ENCODE data around the gene PDYN.

The PDYN gene

GRCh38 chr20:1992359-1993110, 1.3 kb downstream of the PDYN start:
- no peak for DNase-seq

GRCh38 chr20:1987826-1988225, 6.0 kb downstream of the PDYN start:
- DNase-seq: no peak

GRCh38 chr20:1983301-1983700, 10.6 kb downstream of the PDYN start:
- no peak for DNase-seq

- DNase-seq: no peak
Measured at GRCh38 chr20:1982686-1983085, 11.2 kb downstream of the PDYN start.

- DNase-seq: no peak
Measured at GRCh38 chr20:1979106-1979778, 14.6 kb downstream of the PDYN start.

GRCh38 chr20:1975291-1975690, 18.6 kb downstream of the PDYN start:
- no peak for DNase-seq

- DNase-seq: no peak
Measured at GRCh38 chr20:1973601-1974440, 20.0 kb downstream of the PDYN start.

- no peak for DNase-seq
Measured at GRCh38 chr20:1971893-1972586, 21.8 kb downstream of the PDYN start.

- no peak for DNase-seq
Measured at GRCh38 chr20:1968964-1969363, 24.9 kb downstream of the PDYN start.

- peak; percentile 35 for DNase-seq
Measured at GRCh38 chr20:1965520-1966351, 28.1 kb downstream of the PDYN start.

- DNase-seq: no peak
Measured at GRCh38 chr20:1964659-1965405, 29.0 kb downstream of the PDYN start.

- no peak for DNase-seq
Measured at GRCh38 chr20:1964061-1964460, 29.8 kb downstream of the PDYN start.

GRCh38 chr20:1961374-1961773, 32.5 kb downstream of the PDYN start:
- no peak for DNase-seq

GRCh38 chr20:1959156-1959555, 34.7 kb downstream of the PDYN start:
- DNase-seq: no peak

- DNase-seq: no peak
Measured at GRCh38 chr20:1958426-1958825, 35.4 kb downstream of the PDYN start.

- no peak for DNase-seq
Measured at GRCh38 chr20:1955217-1955616, 38.6 kb downstream of the PDYN start.

- DNase-seq: no peak
Measured at GRCh38 chr20:1953621-1954020, 40.2 kb downstream of the PDYN start.

- no peak for DNase-seq
Measured at GRCh38 chr20:1952737-1953530, 40.9 kb downstream of the PDYN start.

GRCh38 chr20:1951436-1952115, 42.3 kb downstream of the PDYN start:
- no peak for DNase-seq

- DNase-seq: no peak
Measured at GRCh38 chr20:1950836-1951235, 43.0 kb downstream of the PDYN start.

Data from NCI-H1694 treated with DMSO at 0.1 percent for 48 hours (cell line).